MCF 10A (cell line): ENCODE data around the gene OR10AD1. TPM values are rescaled to one million over a fixed set of nuclear protein-coding genes. Genes with fewer than 3 reads are reported as not detected.
"Not testable (repeated sequence)": the region's sequence is repeated elsewhere in the genome, so short reads cannot be mapped to it uniquely, and the experiment has no call there.

Experiments used
- BruUV-seq: library from RNA; stranded (reverse); fragments of 400-500 nt; replicated peaks from 2 replicates; lab custom pipeline; 2021; lab: Mats Ljungman, UMichigan
- CTCF ChIA-PET: fragments of 300-600 bp; sonication (Branson Sonifier 250); formaldehyde crosslinking; extraction: SDS; loops from one replicate; lab custom pipeline; 2021; ENCODE audit warnings: antibody characterized with exemption, inconsistent platforms; lab: Yijun Ruan, JAX
- POLR2A ChIA-PET: fragments of 300-600, 350-650 bp; sonication (Branson Sonifier 250); formaldehyde crosslinking; extraction: SDS; loops from one replicate; lab custom pipeline; 2020; ENCODE audit warnings: antibody characterized with exemption, inconsistent platforms; lab: Yijun Ruan, JAX
- DNase-seq: peaks from one replicate; pipeline ENCODE4 v3.0.0-alpha.2; 2018; ENCODE audit not compliant: unreplicated experiment
- H3K27ac Mint-ChIP-seq: one replicate; pipeline ENCODE4 v1.8.0; 2022; ENCODE audit warnings: mild to moderate bottlenecking, low read depth, mixed read lengths; ENCODE audit not compliant: unreplicated experiment
- H3K27me3 Mint-ChIP-seq: one replicate; pipeline ENCODE4 v1.8.0; 2022; ENCODE audit warnings: mixed read lengths; ENCODE audit not compliant: insufficient read depth, unreplicated experiment
- H3K36me3 Mint-ChIP-seq: one replicate; pipeline ENCODE4 v1.8.0; 2022; ENCODE audit warnings: mild to moderate bottlenecking, moderate library complexity, mixed read lengths; ENCODE audit not compliant: insufficient read depth, unreplicated experiment
- H3K4me1 Mint-ChIP-seq: one replicate; pipeline ENCODE4 v1.8.0; 2022; ENCODE audit warnings: mixed read lengths; ENCODE audit not compliant: insufficient read depth, unreplicated experiment
- H3K4me3 Mint-ChIP-seq: one replicate; pipeline ENCODE4 v1.8.0; 2022; ENCODE audit warnings: mild to moderate bottlenecking, moderate library complexity, mixed read lengths; ENCODE audit not compliant: unreplicated experiment
- H3K9me3 Mint-ChIP-seq: one replicate; pipeline ENCODE4 v1.8.0; 2022; ENCODE audit warnings: mixed read lengths; ENCODE audit not compliant: unreplicated experiment
- intact Hi-C: fragments of 100-400 bp; cut with micrococcal nuclease; formaldehyde crosslinking; loops from 2 replicates; pipeline ENCODE4 v1.14.1; 2022
- total RNA-seq: library from RNA; stranded (reverse); gene quantifications from 2 replicates; pipeline ENCODE4 v1.2.3, GENCODE V29; 2022
- TF ChIP-seq, protein P1 (sequence below): fragments of 200-600 bp; IDR thresholded peaks from one replicate; pipeline ENCODE4 v1.8.0; 2022; ENCODE audit warnings: antibody characterized with exemption, mild to moderate bottlenecking; ENCODE audit not compliant: unreplicated experiment

Gene OR10AD1
- total RNA-seq, 1 experiment from 2014 or later = not detected

DNA sequence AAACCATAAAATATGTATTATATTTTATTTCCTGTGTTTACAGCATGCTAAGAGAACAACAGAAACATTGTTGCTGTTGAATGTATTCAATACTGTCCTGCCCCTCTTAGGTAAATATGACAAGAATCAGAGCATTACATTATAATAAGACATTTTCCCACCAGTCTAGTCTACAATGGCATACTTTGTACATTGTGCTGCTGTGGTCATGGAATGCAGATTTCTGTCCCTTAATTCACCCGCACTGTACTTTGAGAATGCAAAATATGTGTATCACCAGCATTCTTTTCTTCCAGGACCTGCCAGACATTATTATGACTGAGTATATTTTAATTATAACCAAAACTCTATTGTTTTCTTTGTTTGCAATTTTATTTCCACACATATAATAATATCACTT lies 16.5 kb upstream of the OR10AD1 start:
- Mint-ChIP-seq H3K4me3 (no peak overlapping the region), H3K9me3 (no peaks in the 10 kb centered on the region), H3K27ac (no peak overlapping the region), H3K4me1 (no peaks in the 10 kb centered on the region), H3K36me3 (peaks cover 3% of the 10 kb centered on the region), H3K27me3 (peaks cover 32% of the 10 kb centered on the region)
- TF ChIP-seq, protein P1, sequence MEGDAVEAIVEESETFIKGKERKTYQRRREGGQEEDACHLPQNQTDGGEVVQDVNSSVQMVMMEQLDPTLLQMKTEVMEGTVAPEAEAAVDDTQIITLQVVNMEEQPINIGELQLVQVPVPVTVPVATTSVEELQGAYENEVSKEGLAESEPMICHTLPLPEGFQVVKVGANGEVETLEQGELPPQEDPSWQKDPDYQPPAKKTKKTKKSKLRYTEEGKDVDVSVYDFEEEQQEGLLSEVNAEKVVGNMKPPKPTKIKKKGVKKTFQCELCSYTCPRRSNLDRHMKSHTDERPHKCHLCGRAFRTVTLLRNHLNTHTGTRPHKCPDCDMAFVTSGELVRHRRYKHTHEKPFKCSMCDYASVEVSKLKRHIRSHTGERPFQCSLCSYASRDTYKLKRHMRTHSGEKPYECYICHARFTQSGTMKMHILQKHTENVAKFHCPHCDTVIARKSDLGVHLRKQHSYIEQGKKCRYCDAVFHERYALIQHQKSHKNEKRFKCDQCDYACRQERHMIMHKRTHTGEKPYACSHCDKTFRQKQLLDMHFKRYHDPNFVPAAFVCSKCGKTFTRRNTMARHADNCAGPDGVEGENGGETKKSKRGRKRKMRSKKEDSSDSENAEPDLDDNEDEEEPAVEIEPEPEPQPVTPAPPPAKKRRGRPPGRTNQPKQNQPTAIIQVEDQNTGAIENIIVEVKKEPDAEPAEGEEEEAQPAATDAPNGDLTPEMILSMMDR = no peak
- no peak for DNase-seq
- BruUV-seq = no TSS peak
- intact Hi-C loops = no loop called here
- ChIA-PET POLR2A (no interaction called here), CTCF (no interaction called here)

DNA sequence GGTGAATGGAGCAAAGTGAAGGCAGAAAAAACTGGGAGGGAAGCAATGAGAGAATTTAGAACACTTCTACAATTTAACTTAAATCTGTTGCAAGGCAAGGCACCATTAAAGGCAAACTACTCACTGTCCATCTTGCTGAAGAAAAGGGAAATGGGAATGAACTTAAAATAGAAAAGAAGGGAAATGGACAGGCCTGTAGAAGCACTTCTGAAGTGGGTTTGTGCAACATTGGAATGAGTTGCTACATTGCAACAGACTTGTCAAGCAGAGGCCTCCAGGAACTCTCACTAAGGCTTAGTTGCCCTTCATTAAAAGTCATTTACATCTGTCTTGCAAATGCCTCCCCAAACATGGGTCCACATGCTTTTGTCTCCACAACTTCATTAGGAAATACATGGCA lies 13.7 kb upstream of the OR10AD1 start:
- DNase-seq = no peak
- Mint-ChIP-seq H3K9me3 (no peaks in the 10 kb centered on the region), H3K4me1 (no peaks in the 10 kb centered on the region), H3K36me3 (no peaks in the 10 kb centered on the region), H3K27me3 (peaks cover 4% of the 10 kb centered on the region), H3K27ac (no peak overlapping the region), H3K4me3 (no peak overlapping the region)
- ChIA-PET CTCF (no interaction called here), POLR2A (no interaction called here)
- TF ChIP-seq, protein P1 = no peak
- intact Hi-C loops = no loop called here
- BruUV-seq = no TSS peak

DNA sequence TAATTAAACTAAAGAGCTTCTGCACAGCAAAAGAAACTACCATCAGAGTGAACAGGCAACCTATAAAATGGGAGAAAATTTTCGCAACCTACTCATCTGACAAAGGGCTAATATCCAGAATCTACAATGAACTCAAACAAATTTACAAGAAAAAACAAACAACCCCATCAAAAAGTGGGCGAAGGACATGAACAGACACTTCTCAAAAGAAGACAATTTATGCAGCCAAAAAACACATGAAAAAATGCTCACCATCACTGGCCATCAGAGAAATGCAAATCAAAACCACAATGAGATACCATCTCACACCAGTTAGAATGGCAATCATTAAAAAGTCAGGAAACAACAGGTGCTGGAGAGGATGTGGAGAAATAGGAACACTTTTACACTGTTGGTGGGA lies 6.4 kb upstream of the OR10AD1 start:
- intact Hi-C loops, H3K4me3 Mint-ChIP-seq, BruUV-seq, H3K36me3 Mint-ChIP-seq, H3K9me3 Mint-ChIP-seq, POLR2A ChIA-PET, H3K4me1 Mint-ChIP-seq, H3K27ac Mint-ChIP-seq, H3K27me3 Mint-ChIP-seq, CTCF ChIA-PET, DNase-seq: not testable (repeated sequence)

DNA sequence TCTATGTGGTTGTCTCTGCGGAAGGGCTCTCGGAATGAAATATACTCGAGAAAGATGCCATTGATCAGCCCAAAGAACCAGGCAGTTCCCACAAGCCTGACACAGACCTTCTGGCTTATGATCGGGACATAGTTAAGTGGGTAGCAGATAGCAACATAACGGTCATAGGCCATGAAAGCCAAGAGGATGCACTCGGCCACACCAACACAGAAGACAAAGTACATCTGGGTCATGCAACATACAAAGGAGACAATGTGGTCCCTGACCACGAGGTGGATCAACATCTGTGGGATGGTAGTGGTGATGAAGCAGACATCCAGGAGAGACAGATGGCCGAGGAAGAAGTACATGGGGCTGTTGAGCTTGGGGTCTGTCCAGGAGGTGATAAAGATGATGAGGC lies 326 bp downstream of the OR10AD1 start:
- Mint-ChIP-seq H3K9me3 (peaks cover 6% of the 10 kb centered on the region), H3K27me3 (peaks cover 49% of the 10 kb centered on the region), H3K36me3 (no peaks in the 10 kb centered on the region), H3K4me3 (no peak overlapping the region), H3K27ac (no peak overlapping the region), H3K4me1 (peaks cover 1% of the 10 kb centered on the region)
- BruUV-seq = no TSS peak
- intact Hi-C loops = no loop called here
- DNase-seq = no peak
- ChIA-PET CTCF (interaction anchor here (0.9 to 1.2 kb wide), 2 partner anchors 14 to 415 kb away, joined by 3 to 5 read pairs; no protein-coding TSS in a partner anchor), POLR2A (no interaction called here)
- TF ChIP-seq, protein P1 = no peak

DNA sequence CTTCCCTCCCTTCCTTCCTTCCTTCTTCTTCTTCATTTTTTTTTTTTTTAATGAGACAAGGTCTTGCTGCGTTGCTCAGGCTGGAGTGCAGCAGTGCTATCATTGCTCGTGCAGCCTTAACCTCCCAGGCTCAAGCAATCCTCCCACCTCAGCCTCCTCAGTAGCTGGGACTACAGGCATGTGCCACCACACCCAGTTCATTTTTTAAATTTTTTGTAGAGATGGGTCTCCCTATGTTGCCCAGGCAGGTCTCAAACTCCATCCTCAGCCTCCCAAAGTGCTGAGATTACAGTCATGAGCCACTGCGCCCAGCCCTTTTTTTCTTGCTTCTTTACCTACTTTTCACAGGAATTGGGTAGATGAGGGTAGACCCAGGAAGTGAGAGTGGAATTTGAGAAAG lies 1.6 kb downstream of the OR10AD1 start:
- no peak overlapping the region for H3K27ac Mint-ChIP-seq
- H3K27me3 Mint-ChIP-seq = peaks cover 49% of the 10 kb centered on the region
- intact Hi-C loops = no loop called here
- CTCF ChIA-PET = interaction anchor here (0.6 to 0.7 kb wide), 2 partner anchors 103 to 118 kb away, joined by 3 read pairs; no protein-coding TSS in a partner anchor
- no peak for DNase-seq
- no peaks in the 10 kb centered on the region for H3K36me3 Mint-ChIP-seq
- peaks cover 7% of the 10 kb centered on the region for H3K4me1 Mint-ChIP-seq
- TF ChIP-seq, protein P1 = no peak
- BruUV-seq = no TSS peak
- no peak overlapping the region for H3K4me3 Mint-ChIP-seq
- peaks cover 6% of the 10 kb centered on the region for H3K9me3 Mint-ChIP-seq
- POLR2A ChIA-PET = no interaction called here
